ENCODE results near the gene CCNI. TPM values are rescaled to one million over a fixed set of nuclear protein-coding genes. Genes with fewer than 3 reads are reported as not detected.
"Not testable (repeated sequence)": the region's sequence is repeated elsewhere in the genome, so short reads cannot be mapped to it uniquely, and the experiment has no call there.

CCNI gene
- total and polyA plus RNA-seq, 4 experiments from 2014 or later: 226 to 370 (median 356) TPM

DNA sequence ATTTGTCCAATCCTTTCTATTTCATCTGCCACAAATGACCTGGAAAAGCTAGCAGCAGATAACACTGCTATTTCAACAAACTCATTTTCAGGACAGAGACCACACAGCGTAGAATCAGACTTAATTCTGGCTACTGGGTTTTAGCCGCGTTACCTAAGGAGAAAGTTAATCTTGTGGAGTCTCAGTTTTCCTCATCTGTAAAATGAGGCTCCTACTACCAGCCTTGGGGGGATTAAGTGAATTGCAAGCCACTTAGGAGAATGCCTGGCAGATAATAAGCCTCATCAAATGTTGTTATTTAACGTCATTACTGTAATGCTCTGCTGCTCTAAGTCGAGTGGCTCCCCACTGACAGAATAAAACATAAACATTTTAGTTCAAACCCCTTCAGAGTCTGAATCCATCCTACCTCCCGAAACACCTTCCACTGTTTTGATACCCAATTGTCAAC is 1.4 kb downstream of the CCNI start:
- peak overlapping the region; percentile 99 for H3K27ac ChIP-seq (ENCODE audit: low read depth, low read length)
- no peaks in the 10 kb centered on the region for H3K9me3 ChIP-seq (ENCODE audit: control insufficient read depth in 1 of 2, low read length in 2 of 2)
- Mint-ChIP-seq H3K27me3 (peaks cover 1 to 4% of the 10 kb centered on the region in 2 donors), H3K9me3 (peaks cover 0 to 6% (median 0%) of the 10 kb centered on the region in 8 donors), H3K36me3 (peaks cover 0 to 18% of the 10 kb centered on the region in 2 donors), H3K4me1 (peaks cover 27 to 46% (median 35%) of the 10 kb centered on the region in 4 donors), H3K4me3 (no peak overlapping the region), H3K27ac (no peak overlapping the region)
- H3K36me3 ChIP-seq (ENCODE audit: insufficient read depth, low read length): no peaks in the 10 kb centered on the region
- peaks cover 62% of the 10 kb centered on the region for H3K4me1 ChIP-seq (ENCODE audit: insufficient read depth, low read length)
- DNase-seq: peak in 1 of 5 donors; percentile 7
- no peaks in the 10 kb centered on the region for H3K27me3 ChIP-seq (ENCODE audit: insufficient read depth, low read length)
- peak overlapping the region; percentile 11 to 52 for H3K4me3 ChIP-seq (ENCODE audit: low read length in 2 of 2)
- POLR2A ChIA-PET (ENCODE audit: partially characterized antibody): interaction anchor here (0.9 to 4.9 kb wide), 9 partner anchors 9 to 1134 kb away, joined by 4 to 60 read pairs (median 5); partner anchors contain the start of genes CCNG2, MRPL1 and NAAA
- CTCF ChIA-PET (ENCODE audit: partially characterized antibody): interaction anchor here (1.0 to 3.7 kb wide), 4 partner anchors 21 to 129 kb away, joined by 3 to 22 read pairs (median 12); no protein-coding TSS in a partner anchor
- intact Hi-C loops (cut with micrococcal nuclease): loop anchor here (10.0 kb wide), 3 partner anchors 750 to 1700 kb away; partner anchors contain the start of genes BMP2K and NAAA

GRCh38 chr4:77073981-77074380 is 1.8 kb downstream of the CCNI start:
- DNase-seq: no peak
- H3K27ac Mint-ChIP-seq: no peak overlapping the region
- Histone ChIP-seq H3K4me1 (ENCODE audit: insufficient read depth, low read length) (peaks cover 64% of the 10 kb centered on the region), H3K27me3 (ENCODE audit: insufficient read depth, low read length) (no peaks in the 10 kb centered on the region), H3K27ac (ENCODE audit: low read depth, low read length) (peak overlapping the region; percentile 99), H3K4me3 (ENCODE audit: low read length in 2 of 2) (peak overlapping the region; percentile 11 to 52), H3K9me3 (ENCODE audit: control insufficient read depth in 1 of 2, low read length in 2 of 2) (no peaks in the 10 kb centered on the region), H3K36me3 (ENCODE audit: insufficient read depth, low read length) (no peaks in the 10 kb centered on the region)
- H3K9me3 Mint-ChIP-seq: peaks cover 0 to 6% (median 0%) of the 10 kb centered on the region in 8 donors
- H3K4me1 Mint-ChIP-seq: peaks cover 27 to 47% (median 37%) of the 10 kb centered on the region in 4 donors
- H3K27me3 Mint-ChIP-seq: peaks cover 1 to 4% of the 10 kb centered on the region in 2 donors
- no peak overlapping the region for H3K4me3 Mint-ChIP-seq
- ChIA-PET CTCF (ENCODE audit: partially characterized antibody) (interaction anchor here (1.0 to 2.9 kb wide), 5 partner anchors 8 to 129 kb away, joined by 3 to 17 read pairs (median 3); no protein-coding TSS in a partner anchor), POLR2A (ENCODE audit: partially characterized antibody) (interaction anchor here (1.1 to 4.9 kb wide), 6 partner anchors 8 to 83 kb away, joined by 4 to 60 read pairs (median 6); partner anchors contain the start of gene CCNG2)
- H3K36me3 Mint-ChIP-seq: peaks cover 0 to 20% of the 10 kb centered on the region in 2 donors
- intact Hi-C loops (cut with micrococcal nuclease): loop anchor here (2.0 to 10.0 kb wide), 5 partner anchors 21 to 1701 kb away; partner anchors contain the start of genes BMP2K and NAAA

DNA sequence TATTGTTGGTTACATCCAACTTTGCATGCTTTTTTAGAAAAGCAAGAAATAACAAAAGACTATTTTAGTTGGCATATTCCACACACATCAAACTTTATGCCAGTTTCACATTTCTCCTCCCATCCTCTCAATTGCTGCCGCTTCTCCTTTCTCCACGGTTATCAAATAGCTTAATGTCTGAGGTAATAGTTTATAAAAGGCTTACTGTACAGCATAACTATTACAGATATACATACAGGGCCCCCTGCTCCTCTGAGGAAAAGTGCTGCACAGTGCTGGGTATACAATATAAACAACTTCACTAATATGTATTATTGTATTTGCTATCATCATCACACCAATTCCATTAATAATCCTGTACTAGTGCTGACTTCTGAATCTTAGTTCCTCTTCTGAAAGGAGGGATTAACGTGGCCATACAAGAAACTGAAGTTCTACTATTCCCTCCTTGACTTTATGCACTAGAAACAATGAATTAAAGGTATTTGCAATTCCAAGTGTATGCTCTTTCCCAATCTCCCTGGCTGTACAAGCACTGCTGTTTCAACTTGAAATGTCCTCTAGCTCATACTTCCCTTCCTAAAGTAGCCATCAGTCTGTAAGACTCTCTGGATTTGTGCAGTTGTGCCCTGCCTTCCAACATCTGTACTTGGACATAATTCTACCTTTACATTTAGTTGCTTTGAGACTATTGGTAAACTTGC is 2.5 kb downstream of the CCNI start:
- Histone ChIP-seq H3K4me1 (ENCODE audit: insufficient read depth, low read length) (peaks cover 70% of the 10 kb centered on the region), H3K9me3 (ENCODE audit: control insufficient read depth in 1 of 2, low read length in 2 of 2) (no peaks in the 10 kb centered on the region), H3K4me3 (ENCODE audit: low read length in 2 of 2) (peak overlapping the region in 1 of 2 donors; percentile 52), H3K27ac (ENCODE audit: low read depth, low read length) (peak overlapping the region; percentile 99), H3K27me3 (ENCODE audit: insufficient read depth, low read length) (no peaks in the 10 kb centered on the region), H3K36me3 (ENCODE audit: insufficient read depth, low read length) (no peaks in the 10 kb centered on the region)
- POLR2A ChIA-PET (ENCODE audit: partially characterized antibody): interaction anchor here (1.0 to 4.9 kb wide), 6 partner anchors 10 to 743 kb away, joined by 3 to 60 read pairs (median 4); partner anchors contain the start of gene CCNG2
- no peak overlapping the region for H3K4me3 Mint-ChIP-seq
- peaks cover 0 to 6% (median 0%) of the 10 kb centered on the region in 8 donors for H3K9me3 Mint-ChIP-seq
- H3K27me3 Mint-ChIP-seq: peaks cover 1 to 4% of the 10 kb centered on the region in 2 donors
- CTCF ChIA-PET (ENCODE audit: partially characterized antibody): interaction anchor here (1.0 to 2.9 kb wide), 6 partner anchors 9 to 130 kb away, joined by 3 to 17 read pairs (median 4); no protein-coding TSS in a partner anchor
- no peak overlapping the region for H3K27ac Mint-ChIP-seq
- peaks cover 0 to 22% of the 10 kb centered on the region in 2 donors for H3K36me3 Mint-ChIP-seq
- H3K4me1 Mint-ChIP-seq: peaks cover 26 to 52% (median 42%) of the 10 kb centered on the region in 4 donors
- intact Hi-C loops (cut with micrococcal nuclease): loop anchor here (2.0 to 10.0 kb wide), 5 partner anchors 20 to 1702 kb away; partner anchors contain the start of genes BMP2K and NAAA
- DNase-seq: peak in 1 of 5 donors; percentile 12

GRCh38 chr4:77072195-77072753 is 3.5 kb downstream of the CCNI start:
- Mint-ChIP-seq H3K9me3 (peaks cover 0 to 6% (median 0%) of the 10 kb centered on the region in 8 donors), H3K27me3 (peaks cover 1 to 4% of the 10 kb centered on the region in 2 donors), H3K27ac (peak overlapping the region in 6 of 7 donors; percentile 67 to 94 (median 89)), H3K36me3 (peaks cover 0 to 23% of the 10 kb centered on the region in 2 donors), H3K4me1 (peaks cover 16 to 45% (median 37%) of the 10 kb centered on the region in 4 donors), H3K4me3 (peak overlapping the region in 5 of 8 donors; percentile 36 to 72 (median 55))
- POLR2A ChIA-PET (ENCODE audit: partially characterized antibody): interaction anchor here (0.6 to 1.2 kb wide), 4 partner anchors 8 to 86 kb away, joined by 3 read pairs; no protein-coding TSS in a partner anchor
- CTCF ChIA-PET (ENCODE audit: partially characterized antibody): interaction anchor here (0.7 to 3.2 kb wide), 5 partner anchors 11 to 131 kb away, joined by 4 to 17 read pairs (median 6); no protein-coding TSS in a partner anchor
- Histone ChIP-seq H3K27ac (ENCODE audit: low read depth, low read length) (peak overlapping the region; percentile 99), H3K4me1 (ENCODE audit: insufficient read depth, low read length) (peaks cover 71% of the 10 kb centered on the region), H3K27me3 (ENCODE audit: insufficient read depth, low read length) (no peaks in the 10 kb centered on the region), H3K9me3 (ENCODE audit: control insufficient read depth in 1 of 2, low read length in 2 of 2) (no peaks in the 10 kb centered on the region), H3K4me3 (ENCODE audit: low read length in 2 of 2) (no peak overlapping the region), H3K36me3 (ENCODE audit: insufficient read depth, low read length) (no peaks in the 10 kb centered on the region)
- peak; percentile 18 to 88 (median 43) for DNase-seq
- intact Hi-C loops (cut with micrococcal nuclease): loop anchor here (2.0 to 10.0 kb wide), 5 partner anchors 19 to 1703 kb away; partner anchors contain the start of genes BMP2K and NAAA

DNA sequence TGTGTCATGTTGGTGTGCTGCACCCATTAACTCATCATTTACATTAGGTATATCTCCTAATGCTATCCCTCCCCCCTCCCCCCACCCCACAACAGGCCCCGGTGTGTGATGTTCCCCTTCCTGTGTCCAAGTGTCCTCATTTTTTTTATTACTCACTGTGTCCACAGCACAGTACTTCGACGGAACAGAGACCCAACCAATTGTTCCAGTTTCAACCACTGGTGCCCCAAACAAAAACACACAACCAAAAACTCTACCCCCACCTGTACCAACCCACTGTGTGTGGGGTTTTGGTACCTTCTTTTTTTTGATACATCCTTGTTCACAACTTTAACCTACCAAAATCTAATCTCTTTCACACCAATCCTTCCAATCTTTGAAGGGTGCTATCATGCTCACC is 6.3 kb downstream of the CCNI start:
- POLR2A ChIA-PET (ENCODE audit: partially characterized antibody): interaction anchor here (1.3 kb wide), 1 partner anchor 120 kb away, joined by 3 read pairs; the partner anchor contains the start of gene SEPTIN11
- H3K9me3 Mint-ChIP-seq; DNase-seq; H3K9me3 ChIP-seq (ENCODE audit: control insufficient read depth in 1 of 2, low read length in 2 of 2); H3K27me3 Mint-ChIP-seq; intact Hi-C loops (cut with micrococcal nuclease); H3K27me3 ChIP-seq (ENCODE audit: insufficient read depth, low read length); H3K4me3 ChIP-seq (ENCODE audit: low read length in 2 of 2); H3K27ac ChIP-seq (ENCODE audit: low read depth, low read length): not testable (repeated sequence)
- peaks cover 0 to 46% (median 32%) of the 10 kb centered on the region in 4 donors for H3K4me1 Mint-ChIP-seq
- CTCF ChIA-PET (ENCODE audit: partially characterized antibody): interaction anchor here (1.3 to 3.2 kb wide), 4 partner anchors 13 to 26 kb away, joined by 4 to 16 read pairs (median 10); no protein-coding TSS in a partner anchor
- peaks cover 69% of the 10 kb centered on the region for H3K4me1 ChIP-seq (ENCODE audit: insufficient read depth, low read length)
- peak overlapping the region in 6 of 8 donors; percentile 3 to 33 (median 24) for H3K4me3 Mint-ChIP-seq
- H3K27ac Mint-ChIP-seq: peak overlapping the region in 6 of 7 donors; percentile 37 to 82 (median 50)
- peaks cover under 1 to 28% of the 10 kb centered on the region in 2 donors for H3K36me3 Mint-ChIP-seq
- H3K36me3 ChIP-seq (ENCODE audit: insufficient read depth, low read length): peaks cover 18% of the 10 kb centered on the region

- Mint-ChIP-seq H3K4me1 (peaks cover 16 to 48% (median 25%) of the 10 kb centered on the region in 4 donors), H3K27ac (peak overlapping the region in 2 of 7 donors; percentile 38 to 46), H3K4me3 (no peak overlapping the region), H3K27me3 (no peaks in the 10 kb centered on the region), H3K36me3 (peaks cover 20 to 61% of the 10 kb centered on the region in 2 donors), H3K9me3 (no peaks in the 10 kb centered on the region)
- ChIA-PET CTCF (ENCODE audit: partially characterized antibody) (interaction anchor here (1.1 to 2.2 kb wide), 5 partner anchors 9 to 30 kb away, joined by 3 to 10 read pairs (median 9); no protein-coding TSS in a partner anchor), POLR2A (ENCODE audit: partially characterized antibody) (interaction anchor here (1.2 kb wide), 1 partner anchor 9 kb away, joined by 5 read pairs; no protein-coding TSS in a partner anchor)
- Histone ChIP-seq H3K9me3 (ENCODE audit: control insufficient read depth in 1 of 2, low read length in 2 of 2) (no peaks in the 10 kb centered on the region), H3K4me3 (ENCODE audit: low read length in 2 of 2) (no peak overlapping the region), H3K27me3 (ENCODE audit: insufficient read depth, low read length) (no peaks in the 10 kb centered on the region), H3K36me3 (ENCODE audit: insufficient read depth, low read length) (peaks cover 40% of the 10 kb centered on the region), H3K4me1 (ENCODE audit: insufficient read depth, low read length) (peaks cover 41% of the 10 kb centered on the region), H3K27ac (ENCODE audit: low read depth, low read length) (no peak overlapping the region)
- intact Hi-C loops (cut with micrococcal nuclease): no loop called here
- no peak for DNase-seq
These were observed 10.4 kb downstream of the CCNI start for GRCh38 chr4:77065382-77065781.

All from CD4-positive, alpha-beta memory T cell (primary cell).